GM12878 (cell line): ENCODE results near the gene DDIT4. TPM values are rescaled to one million over a fixed set of nuclear protein-coding genes. Genes with fewer than 3 reads are reported as not detected.
A peak's percentile ranks its signal among the peaks of the same experiment; 100 is the strongest.

Source experiments
- CBX5 ChIP-seq: sonication (generic); IDR thresholded peaks from 2 replicates; pipeline ENCODE4 v1.6.1; 2016; ENCODE audit warnings: low read depth, moderate library complexity, mild to moderate bottlenecking, inconsistent platforms
- CREB1 ChIP-seq: IDR thresholded peaks from 2 replicates; pipeline ENCODE4 v1.6.1; 2012; ENCODE audit warnings: low read depth, mild to moderate bottlenecking, inconsistent platforms
- EZH2 ChIP-seq: IDR thresholded peaks from 2 replicates; pipeline ENCODE4 v1.6.1; 2012; ENCODE audit warnings: low read depth, mild to moderate bottlenecking, control low read depth, inconsistent platforms, low read length, borderline replicate concordance; ENCODE audit not compliant: control insufficient read depth
- PAX8 ChIP-seq: fragments of 450-650 bp; IDR thresholded peaks from 2 replicates; pipeline ENCODE4 v1.6.1; 2017; ENCODE audit warnings: mild to moderate bottlenecking, moderate library complexity
- POLR2A ChIP-seq: IDR thresholded peaks from 2 replicates; pipeline ENCODE4 v1.6.1; 2011; ENCODE audit warnings: low read depth, mild to moderate bottlenecking, low read length
- TAF1 ChIP-seq: IDR thresholded peaks from 2 replicates; pipeline ENCODE4 v1.6.1; 2011; ENCODE audit warnings: mild to moderate bottlenecking, low read depth, low read length, borderline replicate concordance
- TARDBP ChIP-seq: IDR thresholded peaks from 2 replicates; pipeline ENCODE4 v1.6.1; 2016; ENCODE audit warnings: borderline replicate concordance
- TCF7 ChIP-seq: IDR thresholded peaks from 2 replicates; pipeline ENCODE4 v1.6.1; 2014; ENCODE audit warnings: antibody characterized with exemption, borderline replicate concordance
- ZNF217 ChIP-seq: fragments of 450-650 bp; IDR thresholded peaks from 2 replicates; pipeline ENCODE4 v1.6.1; 2017; ENCODE audit warnings: antibody characterized with exemption, mild to moderate bottlenecking
- polyA plus RNA-seq, 11 experiments: library from polyadenylated mRNA; depleted of rRNA in 4 of 11; unstranded in 6 of 11; stranded (reverse) in 5 of 11; fragments of >200 nt; fragmentation: Nextera tagmentation in 4 of 11; fragmentation: Illumina TruSeq in 1 of 11; extraction: Ambion mirVana in 4 of 11; extraction: Trizol in 1 of 11; gene quantifications; 1 replicate in 1 of 11; 2 replicates in 10 of 11; pipeline versions ENCODE4 v1.2.1 to v1.2.3, GENCODE V29; 2011 to 2016; ENCODE audit warnings: inconsistent platforms in 2 of 11, missing spikeins in 2 of 11, low read depth in 1 of 11
- total RNA-seq, 4 experiments: library from RNA; depleted of rRNA in 3 of 4; stranded (reverse); fragments of >200 nt in 3 of 4; fragmentation: Illumina TruSeq in 1 of 4; extraction: Trizol in 1 of 4; gene quantifications; 2 replicates each; pipeline versions ENCODE4 v1.2.1 to v1.2.3, GENCODE V29; 2013 to 2021
- TF ChIP-seq, protein P1 (sequence below): IDR thresholded peaks from 2 replicates; pipeline ENCODE4 v1.6.1; 2012; ENCODE audit warnings: low read length, inconsistent platforms
- TF ChIP-seq, protein P2 (sequence below): IDR thresholded peaks from 2 replicates; pipeline ENCODE4 v1.6.1; 2011; ENCODE audit warnings: low read depth, mild to moderate bottlenecking, low read length, moderate library complexity, borderline replicate concordance; ENCODE audit errors: extremely low read depth
- TF ChIP-seq, protein P3 (sequence below): fragments of 450-650 bp; IDR thresholded peaks from 2 replicates; pipeline ENCODE4 v1.6.1; 2017; ENCODE audit warnings: borderline replicate concordance
- TF ChIP-seq, protein P4 (sequence below), 3 experiments: IDR thresholded peaks in 2 of 3; conservative IDR thresholded peaks in 1 of 3; 2 replicates each; pipeline ENCODE4 v1.5.1; 2011; ENCODE audit warnings: low read depth in 3 of 3, low read length in 3 of 3, mild to moderate bottlenecking in 3 of 3, control low read depth in 2 of 3, moderate library complexity in 2 of 3, inconsistent platforms in 1 of 3, mixed read lengths in 1 of 3; ENCODE audit not compliant: control insufficient read depth in 2 of 3, insufficient read depth in 1 of 3; ENCODE audit errors: extremely low read depth in 1 of 3
- TF ChIP-seq, protein P5 (sequence below): fragments of 450-650 bp; IDR thresholded peaks from 2 replicates; pipeline ENCODE4 v1.6.1; 2017; ENCODE audit warnings: low read depth, mild to moderate bottlenecking, moderate library complexity
- TF ChIP-seq, protein P6 (sequence below): fragments of 450-650 bp; IDR thresholded peaks from 2 replicates; pipeline ENCODE4 v1.6.1; 2018; ENCODE audit warnings: mild to moderate bottlenecking, low read depth, moderate library complexity; ENCODE audit not compliant: partially characterized antibody
- TF ChIP-seq, protein P7 (sequence below): fragments of 450-650 bp; IDR thresholded peaks from 2 replicates; pipeline ENCODE4 v1.6.1; 2016; ENCODE audit warnings: mild to moderate bottlenecking
- TF ChIP-seq, protein P8 (sequence below): IDR thresholded peaks from 2 replicates; pipeline ENCODE4 v1.6.1; 2012; ENCODE audit warnings: low read depth, low read length, improper control_type of control experiment

Gene DDIT4
- total and polyA plus RNA-seq, 10 of the 15 experiments (the other 5 are each of a cell fraction or from before 2014, with no cell fraction given): 2.1 to 277 (median 183) TPM

DNA sequence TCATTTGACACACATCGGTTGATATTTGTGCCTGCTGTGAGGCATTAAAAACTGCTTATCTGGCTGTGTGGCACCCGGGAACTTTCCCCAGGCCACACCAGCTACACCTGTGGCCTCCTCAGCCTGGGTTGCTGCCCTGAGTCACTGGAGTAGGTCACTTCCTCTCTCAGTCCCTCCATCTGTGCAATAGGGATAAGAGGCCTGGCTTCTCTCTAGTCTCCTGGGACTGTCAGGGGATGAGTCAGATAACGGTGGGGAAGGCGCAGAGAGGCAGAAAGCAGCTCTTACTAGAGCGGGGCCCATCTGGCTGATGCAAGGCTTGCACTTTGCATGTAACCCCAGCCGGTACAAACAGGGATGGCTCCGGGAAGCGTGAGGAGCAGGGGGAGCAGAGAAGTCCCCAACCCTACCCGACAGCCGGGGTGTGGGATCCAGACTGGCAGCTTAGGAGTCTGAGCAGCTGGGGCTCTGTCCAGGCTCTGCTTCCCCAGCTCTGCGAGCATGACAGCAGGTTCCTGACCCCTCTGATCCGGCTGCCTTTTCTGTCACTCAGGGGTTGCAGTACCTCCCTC, 47.0 kb downstream of the DDIT4 start (continued):
- TF ChIP-seq, protein P1, sequence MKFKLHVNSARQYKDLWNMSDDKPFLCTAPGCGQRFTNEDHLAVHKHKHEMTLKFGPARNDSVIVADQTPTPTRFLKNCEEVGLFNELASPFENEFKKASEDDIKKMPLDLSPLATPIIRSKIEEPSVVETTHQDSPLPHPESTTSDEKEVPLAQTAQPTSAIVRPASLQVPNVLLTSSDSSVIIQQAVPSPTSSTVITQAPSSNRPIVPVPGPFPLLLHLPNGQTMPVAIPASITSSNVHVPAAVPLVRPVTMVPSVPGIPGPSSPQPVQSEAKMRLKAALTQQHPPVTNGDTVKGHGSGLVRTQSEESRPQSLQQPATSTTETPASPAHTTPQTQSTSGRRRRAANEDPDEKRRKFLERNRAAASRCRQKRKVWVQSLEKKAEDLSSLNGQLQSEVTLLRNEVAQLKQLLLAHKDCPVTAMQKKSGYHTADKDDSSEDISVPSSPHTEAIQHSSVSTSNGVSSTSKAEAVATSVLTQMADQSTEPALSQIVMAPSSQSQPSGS: no peak
- TF ChIP-seq, protein P2, sequence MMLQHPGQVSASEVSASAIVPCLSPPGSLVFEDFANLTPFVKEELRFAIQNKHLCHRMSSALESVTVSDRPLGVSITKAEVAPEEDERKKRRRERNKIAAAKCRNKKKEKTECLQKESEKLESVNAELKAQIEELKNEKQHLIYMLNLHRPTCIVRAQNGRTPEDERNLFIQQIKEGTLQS: no peak
- TF ChIP-seq EZH2 (no peak), CREB1 (peak; percentile 73), POLR2A (peak; percentile 88), CBX5 (no peak; the same call in 1 of the 2 replicates), TCF7 (no peak), TAF1 (peak; percentile 68), TARDBP (no peak), ZNF217 (peak; percentile 17; the same call in 1 of the 2 replicates), PAX8 (no peak)
- TF ChIP-seq, protein P3, sequence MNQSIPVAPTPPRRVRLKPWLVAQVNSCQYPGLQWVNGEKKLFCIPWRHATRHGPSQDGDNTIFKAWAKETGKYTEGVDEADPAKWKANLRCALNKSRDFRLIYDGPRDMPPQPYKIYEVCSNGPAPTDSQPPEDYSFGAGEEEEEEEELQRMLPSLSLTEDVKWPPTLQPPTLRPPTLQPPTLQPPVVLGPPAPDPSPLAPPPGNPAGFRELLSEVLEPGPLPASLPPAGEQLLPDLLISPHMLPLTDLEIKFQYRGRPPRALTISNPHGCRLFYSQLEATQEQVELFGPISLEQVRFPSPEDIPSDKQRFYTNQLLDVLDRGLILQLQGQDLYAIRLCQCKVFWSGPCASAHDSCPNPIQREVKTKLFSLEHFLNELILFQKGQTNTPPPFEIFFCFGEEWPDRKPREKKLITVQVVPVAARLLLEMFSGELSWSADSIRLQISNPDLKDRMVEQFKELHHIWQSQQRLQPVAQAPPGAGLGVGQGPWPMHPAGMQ: no peak
- TF ChIP-seq, protein P4, sequence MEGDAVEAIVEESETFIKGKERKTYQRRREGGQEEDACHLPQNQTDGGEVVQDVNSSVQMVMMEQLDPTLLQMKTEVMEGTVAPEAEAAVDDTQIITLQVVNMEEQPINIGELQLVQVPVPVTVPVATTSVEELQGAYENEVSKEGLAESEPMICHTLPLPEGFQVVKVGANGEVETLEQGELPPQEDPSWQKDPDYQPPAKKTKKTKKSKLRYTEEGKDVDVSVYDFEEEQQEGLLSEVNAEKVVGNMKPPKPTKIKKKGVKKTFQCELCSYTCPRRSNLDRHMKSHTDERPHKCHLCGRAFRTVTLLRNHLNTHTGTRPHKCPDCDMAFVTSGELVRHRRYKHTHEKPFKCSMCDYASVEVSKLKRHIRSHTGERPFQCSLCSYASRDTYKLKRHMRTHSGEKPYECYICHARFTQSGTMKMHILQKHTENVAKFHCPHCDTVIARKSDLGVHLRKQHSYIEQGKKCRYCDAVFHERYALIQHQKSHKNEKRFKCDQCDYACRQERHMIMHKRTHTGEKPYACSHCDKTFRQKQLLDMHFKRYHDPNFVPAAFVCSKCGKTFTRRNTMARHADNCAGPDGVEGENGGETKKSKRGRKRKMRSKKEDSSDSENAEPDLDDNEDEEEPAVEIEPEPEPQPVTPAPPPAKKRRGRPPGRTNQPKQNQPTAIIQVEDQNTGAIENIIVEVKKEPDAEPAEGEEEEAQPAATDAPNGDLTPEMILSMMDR (IDR thresholded peaks at IDR 0.05 in 2 of 3, conservative IDR thresholded peaks at IDR 0.05 in 1 of 3; ENCODE audit: control insufficient read depth in 2 of 3, extremely low read depth in 1 of 3, insufficient read depth in 1 of 3, low read depth in 3 of 3, low read length in 3 of 3): no peak
- TF ChIP-seq, protein P5, sequence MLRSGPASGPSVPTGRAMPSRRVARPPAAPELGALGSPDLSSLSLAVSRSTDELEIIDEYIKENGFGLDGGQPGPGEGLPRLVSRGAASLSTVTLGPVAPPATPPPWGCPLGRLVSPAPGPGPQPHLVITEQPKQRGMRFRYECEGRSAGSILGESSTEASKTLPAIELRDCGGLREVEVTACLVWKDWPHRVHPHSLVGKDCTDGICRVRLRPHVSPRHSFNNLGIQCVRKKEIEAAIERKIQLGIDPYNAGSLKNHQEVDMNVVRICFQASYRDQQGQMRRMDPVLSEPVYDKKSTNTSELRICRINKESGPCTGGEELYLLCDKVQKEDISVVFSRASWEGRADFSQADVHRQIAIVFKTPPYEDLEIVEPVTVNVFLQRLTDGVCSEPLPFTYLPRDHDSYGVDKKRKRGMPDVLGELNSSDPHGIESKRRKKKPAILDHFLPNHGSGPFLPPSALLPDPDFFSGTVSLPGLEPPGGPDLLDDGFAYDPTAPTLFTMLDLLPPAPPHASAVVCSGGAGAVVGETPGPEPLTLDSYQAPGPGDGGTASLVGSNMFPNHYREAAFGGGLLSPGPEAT: peak; percentile 77
- TF ChIP-seq, protein P6, sequence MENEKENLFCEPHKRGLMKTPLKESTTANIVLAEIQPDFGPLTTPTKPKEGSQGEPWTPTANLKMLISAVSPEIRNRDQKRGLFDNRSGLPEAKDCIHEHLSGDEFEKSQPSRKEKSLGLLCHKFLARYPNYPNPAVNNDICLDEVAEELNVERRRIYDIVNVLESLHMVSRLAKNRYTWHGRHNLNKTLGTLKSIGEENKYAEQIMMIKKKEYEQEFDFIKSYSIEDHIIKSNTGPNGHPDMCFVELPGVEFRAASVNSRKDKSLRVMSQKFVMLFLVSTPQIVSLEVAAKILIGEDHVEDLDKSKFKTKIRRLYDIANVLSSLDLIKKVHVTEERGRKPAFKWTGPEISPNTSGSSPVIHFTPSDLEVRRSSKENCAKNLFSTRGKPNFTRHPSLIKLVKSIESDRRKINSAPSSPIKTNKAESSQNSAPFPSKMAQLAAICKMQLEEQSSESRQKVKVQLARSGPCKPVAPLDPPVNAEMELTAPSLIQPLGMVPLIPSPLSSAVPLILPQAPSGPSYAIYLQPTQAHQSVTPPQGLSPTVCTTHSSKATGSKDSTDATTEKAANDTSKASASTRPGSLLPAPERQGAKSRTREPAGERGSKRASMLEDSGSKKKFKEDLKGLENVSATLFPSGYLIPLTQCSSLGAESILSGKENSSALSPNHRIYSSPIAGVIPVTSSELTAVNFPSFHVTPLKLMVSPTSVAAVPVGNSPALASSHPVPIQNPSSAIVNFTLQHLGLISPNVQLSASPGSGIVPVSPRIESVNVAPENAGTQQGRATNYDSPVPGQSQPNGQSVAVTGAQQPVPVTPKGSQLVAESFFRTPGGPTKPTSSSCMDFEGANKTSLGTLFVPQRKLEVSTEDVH: no peak
- TF ChIP-seq, protein P7, sequence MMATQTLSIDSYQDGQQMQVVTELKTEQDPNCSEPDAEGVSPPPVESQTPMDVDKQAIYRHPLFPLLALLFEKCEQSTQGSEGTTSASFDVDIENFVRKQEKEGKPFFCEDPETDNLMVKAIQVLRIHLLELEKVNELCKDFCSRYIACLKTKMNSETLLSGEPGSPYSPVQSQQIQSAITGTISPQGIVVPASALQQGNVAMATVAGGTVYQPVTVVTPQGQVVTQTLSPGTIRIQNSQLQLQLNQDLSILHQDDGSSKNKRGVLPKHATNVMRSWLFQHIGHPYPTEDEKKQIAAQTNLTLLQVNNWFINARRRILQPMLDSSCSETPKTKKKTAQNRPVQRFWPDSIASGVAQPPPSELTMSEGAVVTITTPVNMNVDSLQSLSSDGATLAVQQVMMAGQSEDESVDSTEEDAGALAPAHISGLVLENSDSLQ: peak; percentile 80
- TF ChIP-seq, protein P8, sequence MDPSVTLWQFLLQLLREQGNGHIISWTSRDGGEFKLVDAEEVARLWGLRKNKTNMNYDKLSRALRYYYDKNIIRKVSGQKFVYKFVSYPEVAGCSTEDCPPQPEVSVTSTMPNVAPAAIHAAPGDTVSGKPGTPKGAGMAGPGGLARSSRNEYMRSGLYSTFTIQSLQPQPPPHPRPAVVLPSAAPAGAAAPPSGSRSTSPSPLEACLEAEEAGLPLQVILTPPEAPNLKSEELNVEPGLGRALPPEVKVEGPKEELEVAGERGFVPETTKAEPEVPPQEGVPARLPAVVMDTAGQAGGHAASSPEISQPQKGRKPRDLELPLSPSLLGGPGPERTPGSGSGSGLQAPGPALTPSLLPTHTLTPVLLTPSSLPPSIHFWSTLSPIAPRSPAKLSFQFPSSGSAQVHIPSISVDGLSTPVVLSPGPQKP: no peak
